T-helper 1 cell (primary cell): ENCODE data around the gene DYSF.
"Not testable (repeated sequence)": the region's sequence is repeated elsewhere in the genome, so short reads cannot be mapped to it uniquely, and the experiment has no call there.

Experiments
- DNase-seq, 5 donors: peaks; one replicate each; pipeline ENCODE4 v3.0.0-alpha.2; 2012 to 2020

DYSF gene

DNA sequence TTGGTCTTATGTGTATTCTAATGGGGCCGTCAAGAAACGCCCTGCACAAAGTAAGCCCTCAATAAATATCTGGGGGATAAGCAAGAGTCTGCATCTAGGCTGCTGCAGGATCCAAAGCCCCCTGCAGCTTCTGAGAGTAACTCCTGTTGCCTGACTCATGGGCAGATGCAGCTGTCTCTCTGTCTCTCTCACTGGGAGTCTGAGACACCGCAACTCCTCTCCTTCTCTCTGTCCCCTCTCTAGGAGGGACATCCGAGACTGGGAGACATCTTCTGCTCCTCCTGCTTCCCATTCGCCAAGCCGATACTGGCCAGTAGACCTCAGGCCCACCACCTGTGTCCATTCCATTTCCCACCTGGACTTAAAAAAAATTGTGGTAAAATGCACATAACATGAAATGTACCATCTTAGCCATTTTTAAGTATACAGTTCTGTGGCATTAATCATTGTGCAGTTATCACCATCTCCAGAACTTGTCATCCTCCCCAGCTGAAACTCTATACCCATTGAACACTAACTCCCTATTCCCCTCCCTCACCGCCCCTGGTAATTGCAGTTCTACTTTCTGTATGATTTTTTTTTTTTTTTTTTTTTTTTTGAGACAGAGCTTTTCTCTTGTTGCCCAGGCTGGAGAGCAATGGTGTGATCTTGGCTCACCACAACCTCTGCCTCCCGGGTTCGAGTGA is 20.1 kb downstream of the DYSF start:
- no peak for DNase-seq

- no peak for DNase-seq
Measured at GRCh38 chr2:71474116-71474743, 20.9 kb downstream of the DYSF start.

DNA sequence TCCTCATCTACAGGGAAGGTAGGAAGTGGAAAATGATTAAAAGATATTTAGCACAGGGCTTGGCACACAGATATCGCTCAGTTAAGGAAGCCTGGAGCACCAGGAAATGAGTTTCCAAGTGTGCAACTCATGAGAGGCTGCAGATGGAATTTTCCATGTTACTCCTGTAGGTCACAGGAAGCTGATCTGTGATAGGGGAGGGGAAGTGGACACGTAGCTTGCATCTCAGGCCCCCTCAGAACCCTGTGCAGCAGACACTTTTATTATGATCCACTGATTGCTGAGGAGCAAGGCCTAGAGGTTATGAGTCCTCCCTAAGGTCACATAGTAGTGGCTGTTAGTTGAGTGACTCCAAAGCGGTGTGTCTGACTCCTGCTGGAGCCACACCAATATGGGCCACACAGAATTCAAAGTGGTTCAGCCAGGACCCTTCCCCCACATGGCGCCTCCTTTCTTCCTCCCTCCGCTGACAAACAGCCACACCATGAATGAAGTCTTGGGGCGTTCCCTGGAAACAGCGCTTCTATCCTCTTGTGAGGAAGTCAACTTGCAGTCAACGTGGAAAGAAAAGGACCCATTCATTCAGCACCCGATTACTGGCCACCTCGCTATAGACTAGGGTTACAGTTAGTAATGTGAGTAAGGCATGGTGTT is 21.5 kb downstream of the DYSF start:
- DNase-seq: no peak

- DNase-seq: no peak
Measured at GRCh38 chr2:71476495-71476894, 23.1 kb downstream of the DYSF start.

- DNase-seq: no peak
Measured at GRCh38 chr2:71477231-71477691, 23.9 kb downstream of the DYSF start.

DNA sequence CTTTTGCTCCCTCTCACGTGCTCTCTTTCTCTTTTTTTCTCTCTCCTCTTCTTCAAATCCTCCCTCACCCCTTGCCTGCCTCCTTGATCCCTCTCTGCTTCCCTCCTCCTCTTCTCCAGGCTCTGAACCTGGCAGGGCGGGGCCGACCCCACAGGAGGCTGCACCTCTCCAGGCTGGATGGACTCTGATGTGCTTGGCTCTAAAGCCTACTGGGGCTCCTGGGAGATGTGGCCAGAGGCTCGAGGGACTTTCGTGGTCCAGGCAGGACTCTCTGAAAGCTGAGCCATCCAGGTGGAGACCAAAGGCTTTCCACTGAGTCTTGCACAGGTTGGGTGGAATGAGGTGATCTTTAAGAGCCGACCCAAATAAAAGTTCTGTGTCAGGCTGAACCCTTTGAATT is 25.4 kb downstream of the DYSF start:
- DNase-seq: no peak

GRCh38 chr2:71479261-71479660 is 25.9 kb downstream of the DYSF start:
- no peak for DNase-seq

DNA sequence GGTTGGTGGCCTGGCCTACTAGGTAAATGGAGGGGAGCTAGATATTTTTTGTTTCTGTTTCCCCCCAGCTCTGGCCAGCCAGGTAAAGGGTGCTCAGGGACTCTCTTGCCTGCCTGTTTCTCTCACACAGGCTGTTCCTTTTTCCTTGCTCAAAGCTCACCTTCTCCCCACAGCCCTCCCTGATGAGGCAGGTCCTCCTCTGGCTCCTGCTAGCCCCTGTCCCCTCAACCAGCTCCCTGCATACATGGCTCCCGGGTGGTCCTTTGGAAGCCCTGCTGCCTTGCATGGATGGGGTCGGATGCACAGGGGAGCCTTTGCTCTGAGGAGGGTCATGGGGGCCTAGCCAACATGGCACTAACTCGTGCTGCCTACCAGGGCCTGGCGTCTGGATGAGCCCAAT is 27.8 kb downstream of the DYSF start:
- DNase-seq: no peak

- DNase-seq: no peak
Measured at GRCh38 chr2:71482055-71482454, 28.7 kb downstream of the DYSF start.

DNA sequence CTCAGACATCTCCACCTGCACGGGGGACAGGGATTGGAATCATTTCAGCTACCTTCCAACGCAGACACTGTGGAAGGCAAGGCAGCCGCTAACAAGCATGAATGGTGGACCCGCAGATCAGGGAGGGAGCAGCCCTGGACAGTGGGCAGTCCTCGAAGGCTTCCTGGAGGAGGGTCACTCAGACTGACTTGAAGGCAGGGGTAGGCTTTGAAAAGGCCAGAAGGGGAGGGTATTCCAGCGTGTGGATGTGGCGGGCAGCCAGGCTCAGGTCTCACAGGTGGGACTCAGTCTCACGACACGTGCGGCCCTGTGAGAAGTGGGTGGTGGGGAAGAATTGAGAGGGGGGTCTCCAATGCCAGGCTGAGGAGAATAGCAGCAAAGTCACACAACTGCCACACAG is 29.9 kb downstream of the DYSF start:
- DNase-seq: no peak

DNA sequence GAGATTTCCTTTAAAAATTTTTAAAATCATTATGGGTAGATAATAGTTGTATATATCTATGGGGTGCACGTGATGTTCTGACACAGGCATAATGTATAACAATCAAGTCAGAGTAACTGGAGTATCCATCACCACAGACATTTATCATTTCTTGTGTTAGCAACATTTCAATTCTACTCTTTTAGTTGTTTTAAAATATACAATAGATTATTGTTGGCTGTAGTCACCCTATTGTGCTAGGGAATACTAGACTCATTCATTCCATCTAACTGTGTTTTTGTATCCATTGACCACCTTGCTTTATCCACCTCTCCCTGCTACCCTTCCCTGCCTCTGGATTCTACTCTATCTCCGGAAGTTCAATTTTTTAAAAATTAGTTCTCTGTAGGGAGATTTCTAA is 31.0 kb downstream of the DYSF start:
- no peak for DNase-seq

DNA sequence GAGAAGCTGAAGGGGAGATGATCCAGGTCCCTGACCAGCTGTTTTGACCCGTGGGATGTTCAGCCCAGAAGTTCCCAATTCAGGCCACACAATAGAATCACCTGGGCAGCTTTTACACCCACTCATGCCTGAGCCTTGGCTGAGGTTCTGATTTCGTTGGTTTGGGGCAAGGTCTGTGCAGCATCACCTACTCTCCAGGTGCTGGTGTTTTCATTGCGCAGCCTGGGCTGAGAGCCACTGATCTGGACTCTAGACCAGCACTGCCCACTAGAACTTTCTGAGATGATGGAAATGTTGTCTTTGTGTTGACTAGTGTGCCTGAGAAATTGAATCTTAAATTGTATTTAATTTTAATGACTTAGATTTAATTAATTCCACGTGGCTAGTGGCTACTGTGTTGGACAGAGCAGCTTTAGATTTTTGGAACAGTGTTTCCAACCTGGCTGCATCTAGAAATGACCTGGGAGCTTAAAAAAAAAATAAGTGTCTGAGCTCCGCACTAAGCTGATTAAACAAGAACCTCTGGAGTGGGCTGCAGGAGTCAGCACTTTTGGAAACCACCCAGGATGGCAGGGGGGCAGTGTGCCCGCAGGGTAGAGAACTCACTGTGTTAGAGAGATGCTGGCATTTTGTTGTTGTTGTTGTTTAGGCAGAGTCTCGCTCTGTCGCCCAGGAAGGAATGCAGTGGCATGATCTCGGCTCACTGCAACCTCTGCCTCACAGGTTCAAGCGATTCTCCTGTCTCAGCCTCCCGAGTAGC is 33.7 kb downstream of the DYSF start:
- no peak for DNase-seq

- not testable (repeated sequence) for DNase-seq
Measured at GRCh38 chr2:71491551-71491950, 38.2 kb downstream of the DYSF start.

- DNase-seq: no peak
Measured at GRCh38 chr2:71492112-71492511, 38.8 kb downstream of the DYSF start.

GRCh38 chr2:71494091-71494490 is 40.7 kb downstream of the DYSF start:
- DNase-seq: no peak

DNA sequence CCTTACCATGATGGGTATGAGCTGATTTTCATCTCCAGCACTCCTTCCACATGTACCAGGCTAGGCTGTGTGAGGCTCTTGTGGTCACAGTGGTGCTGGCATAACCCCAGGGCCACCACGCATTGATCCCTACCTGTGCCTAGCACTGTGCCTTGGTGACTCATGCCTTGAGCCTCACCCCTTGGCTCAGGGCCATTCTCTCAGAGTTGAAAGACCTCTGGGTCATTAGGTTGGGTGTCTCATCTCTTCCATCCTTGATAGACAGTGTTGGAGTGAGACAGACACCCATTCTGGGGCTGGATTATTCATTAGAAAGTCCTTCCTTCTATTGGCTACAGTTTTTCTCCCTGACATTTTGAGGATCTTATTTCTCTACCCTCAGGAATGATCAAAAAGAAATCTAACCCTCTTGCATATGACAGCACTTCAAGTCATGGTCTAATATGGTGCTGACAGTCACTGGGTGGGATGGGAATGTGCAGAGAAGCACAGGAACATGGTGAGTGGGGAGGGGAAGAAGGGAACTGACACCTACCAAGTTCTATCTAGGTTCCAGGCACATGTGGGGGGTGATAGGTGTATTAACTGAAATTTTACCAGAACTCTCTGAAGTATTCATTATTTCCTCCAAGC is 41.3 kb downstream of the DYSF start:
- DNase-seq: no peak

- no peak for DNase-seq
Measured at GRCh38 chr2:71496156-71496770, 42.9 kb downstream of the DYSF start.

DNA sequence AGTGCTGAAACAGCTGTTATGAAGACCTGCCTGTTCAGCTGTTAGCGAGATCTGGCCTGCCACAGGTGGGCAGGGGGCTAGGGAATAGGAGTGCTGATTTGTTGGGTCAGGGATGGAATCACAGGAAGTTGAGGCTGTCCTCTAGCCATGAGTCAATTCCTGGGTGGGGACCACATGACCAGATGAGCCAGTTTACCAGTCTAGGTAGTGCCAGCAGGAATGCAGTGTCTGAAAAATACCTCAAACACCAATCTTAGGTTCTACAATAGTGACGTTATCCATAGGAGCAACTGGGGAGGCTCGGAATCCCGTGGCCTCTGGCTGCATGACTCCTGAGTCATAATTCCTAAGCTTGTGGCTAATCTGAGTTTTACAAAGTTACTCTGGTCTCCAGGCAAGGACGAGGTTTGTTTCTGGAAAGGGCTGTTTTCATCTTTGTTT is 44.9 kb downstream of the DYSF start:
- DNase-seq: no peak

DNA sequence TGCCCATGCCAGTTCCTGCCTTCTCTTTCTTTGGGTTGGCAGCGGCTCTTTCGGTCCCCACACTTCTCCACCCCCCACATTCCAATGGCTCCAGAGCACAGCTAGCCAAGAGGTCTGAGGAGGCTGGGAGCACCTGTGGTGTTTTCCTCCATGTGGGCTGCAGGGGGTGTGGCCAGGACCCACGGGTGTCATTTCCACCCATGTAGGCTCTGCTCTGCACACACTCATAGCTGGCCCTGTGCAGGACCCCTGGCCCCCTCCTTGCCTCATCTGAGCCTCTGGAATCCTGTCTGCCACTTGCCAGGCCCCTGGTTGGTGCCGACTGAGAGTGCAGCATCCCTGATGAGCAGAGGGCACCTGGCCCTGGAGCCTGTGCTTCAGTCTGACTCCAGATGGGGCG is 46.3 kb downstream of the DYSF start:
- DNase-seq: no peak

GRCh38 chr2:71500426-71501079 is 47.2 kb downstream of the DYSF start:
- no peak for DNase-seq

- DNase-seq: no peak
Measured at GRCh38 chr2:71502941-71503738, 49.8 kb downstream of the DYSF start.
